ENCODE measurements around the gene TM4SF5.
A peak's percentile ranks its signal among the peaks of the same experiment; 100 is the strongest.

The TM4SF5 gene

GRCh38 chr17:4728124-4728523, 43.6 kb upstream of the TM4SF5 start:
- H4K12ac ChIP-seq (ENCODE audit: low read depth, low read length), result no peak overlapping the region
- no peak overlapping the region for H3K4me2 ChIP-seq (ENCODE audit: low read length)
- H3K79me1 ChIP-seq (ENCODE audit: low read length), result peaks cover 2% of the 10 kb centered on the region
- H2BK120ac ChIP-seq (ENCODE audit: insufficient read depth, low read length, poor library complexity), result no peak overlapping the region
- H4K91ac ChIP-seq (ENCODE audit: low read depth, low read length), result no peak overlapping the region
- no CpG with 5 or more reads among the region's 3 CpGs for WGBS (ENCODE audit: extremely low coverage, insufficient coverage, insufficient read length)
- DNase-seq, result no peak
- no peaks in the 10 kb centered on the region for H3K79me2 ChIP-seq (ENCODE audit: control insufficient read depth, insufficient read depth, low read length, poor library complexity)
- H3K4me1 ChIP-seq (ENCODE audit: control insufficient read depth in 1 of 2, insufficient read depth in 2 of 2, low read length in 2 of 2), result peaks cover 0 to 2% of the 10 kb centered on the region in 2 experiments
- H3K27ac ChIP-seq (ENCODE audit: low read depth, low read length), result no peak overlapping the region
- H3K4me3 ChIP-seq (ENCODE audit: low read depth, low read length), result no peak overlapping the region
- no peak overlapping the region for H4K8ac ChIP-seq (ENCODE audit: low read depth, low read length)
- no peaks in the 10 kb centered on the region for H3K27me3 ChIP-seq (ENCODE audit: insufficient read depth, low read length)
- H3K9me3 ChIP-seq (ENCODE audit: insufficient read depth, low read depth, low read length), result peaks cover 2% of the 10 kb centered on the region
- no peak overlapping the region for H3K9ac ChIP-seq (ENCODE audit: low read length)
- H3K36me3 ChIP-seq (ENCODE audit: control insufficient read depth in 1 of 2, insufficient read depth in 2 of 2, low read length in 2 of 2), result peaks cover 0 to 3% of the 10 kb centered on the region in 2 experiments
- no peak overlapping the region for H2AK5ac ChIP-seq (ENCODE audit: low read length)
- no peak overlapping the region for H3K14ac ChIP-seq (ENCODE audit: low read length)
- H2AFZ ChIP-seq (ENCODE audit: insufficient read depth, low read length, poor library complexity), result no peak overlapping the region
- no peak overlapping the region for H2BK12ac ChIP-seq (ENCODE audit: low read length)
- no peak overlapping the region for H3K23ac ChIP-seq (ENCODE audit: low read length)
- H3K18ac ChIP-seq (ENCODE audit: low read length), result no peak overlapping the region
- H3K4ac ChIP-seq (ENCODE audit: low read depth, low read length), result no peak overlapping the region
- no peak overlapping the region for H2BK5ac ChIP-seq (ENCODE audit: low read depth, low read length, poor library complexity)

- no peak overlapping the region for H2BK5ac ChIP-seq (ENCODE audit: low read depth, low read length, poor library complexity)
- no peak overlapping the region for H2BK12ac ChIP-seq (ENCODE audit: low read length)
- WGBS (ENCODE audit: extremely low coverage, insufficient coverage, insufficient read length), result no CpG with 5 or more reads among the region's 6 CpGs
- H3K4me3 ChIP-seq (ENCODE audit: low read depth, low read length), result no peak overlapping the region
- H3K9me3 ChIP-seq (ENCODE audit: insufficient read depth, low read depth, low read length), result peaks cover 2% of the 10 kb centered on the region
- no peak overlapping the region for H3K4ac ChIP-seq (ENCODE audit: low read depth, low read length)
- no peak overlapping the region for H3K4me2 ChIP-seq (ENCODE audit: low read length)
- H4K91ac ChIP-seq (ENCODE audit: low read depth, low read length), result no peak overlapping the region
- H2BK120ac ChIP-seq (ENCODE audit: insufficient read depth, low read length, poor library complexity), result no peak overlapping the region
- peaks cover 0 to 2% of the 10 kb centered on the region in 2 experiments for H3K4me1 ChIP-seq (ENCODE audit: control insufficient read depth in 1 of 2, insufficient read depth in 2 of 2, low read length in 2 of 2)
- no peak overlapping the region for H3K18ac ChIP-seq (ENCODE audit: low read length)
- H3K14ac ChIP-seq (ENCODE audit: low read length), result no peak overlapping the region
- H3K36me3 ChIP-seq (ENCODE audit: control insufficient read depth in 1 of 2, insufficient read depth in 2 of 2, low read length in 2 of 2), result peaks cover 0 to 3% of the 10 kb centered on the region in 2 experiments
- H4K12ac ChIP-seq (ENCODE audit: low read depth, low read length), result no peak overlapping the region
- H3K9ac ChIP-seq (ENCODE audit: low read length), result peak overlapping the region; percentile 23
- H3K79me1 ChIP-seq (ENCODE audit: low read length), result peaks cover 2% of the 10 kb centered on the region
- no peak overlapping the region for H2AFZ ChIP-seq (ENCODE audit: insufficient read depth, low read length, poor library complexity)
- H3K27me3 ChIP-seq (ENCODE audit: insufficient read depth, low read length), result peaks cover 1% of the 10 kb centered on the region
- no peaks in the 10 kb centered on the region for H3K79me2 ChIP-seq (ENCODE audit: control insufficient read depth, insufficient read depth, low read length, poor library complexity)
- no peak overlapping the region for H3K23ac ChIP-seq (ENCODE audit: low read length)
- DNase-seq, result peak in 1 of 2 donors; percentile 23
- no peak overlapping the region for H2AK5ac ChIP-seq (ENCODE audit: low read length)
- no peak overlapping the region for H4K8ac ChIP-seq (ENCODE audit: low read depth, low read length)
- H3K27ac ChIP-seq (ENCODE audit: low read depth, low read length), result no peak overlapping the region
Observed at GRCh38 chr17:4733073-4733531, 38.6 kb upstream of the TM4SF5 start.

GRCh38 chr17:4734857-4735475, 36.7 kb upstream of the TM4SF5 start:
- Histone ChIP-seq H4K8ac (ENCODE audit: low read depth, low read length) (no peak overlapping the region), H2BK120ac (ENCODE audit: insufficient read depth, low read length, poor library complexity) (no peak overlapping the region), H3K36me3 (ENCODE audit: control insufficient read depth in 1 of 2, insufficient read depth in 2 of 2, low read length in 2 of 2) (peaks cover 0 to 3% of the 10 kb centered on the region in 2 experiments), H3K4me1 (ENCODE audit: control insufficient read depth in 1 of 2, insufficient read depth in 2 of 2, low read length in 2 of 2) (peaks cover 14 to 18% of the 10 kb centered on the region in 2 experiments), H3K23ac (ENCODE audit: low read length) (no peak overlapping the region), H2BK5ac (ENCODE audit: low read depth, low read length, poor library complexity) (no peak overlapping the region), H3K18ac (ENCODE audit: low read length) (no peak overlapping the region), H3K27ac (ENCODE audit: low read depth, low read length) (no peak overlapping the region), H3K79me1 (ENCODE audit: low read length) (peaks cover 2% of the 10 kb centered on the region), H3K4me2 (ENCODE audit: low read length) (no peak overlapping the region), H2BK12ac (ENCODE audit: low read length) (no peak overlapping the region), H3K9ac (ENCODE audit: low read length) (no peak overlapping the region), H3K4ac (ENCODE audit: low read depth, low read length) (no peak overlapping the region), H4K12ac (ENCODE audit: low read depth, low read length) (no peak overlapping the region), H3K14ac (ENCODE audit: low read length) (no peak overlapping the region), H3K79me2 (ENCODE audit: control insufficient read depth, insufficient read depth, low read length, poor library complexity) (no peaks in the 10 kb centered on the region), H3K4me3 (ENCODE audit: low read depth, low read length) (no peak overlapping the region), H3K9me3 (ENCODE audit: insufficient read depth, low read depth, low read length) (peaks cover 9% of the 10 kb centered on the region), H3K27me3 (ENCODE audit: insufficient read depth, low read length) (peaks cover 20% of the 10 kb centered on the region), H2AFZ (ENCODE audit: insufficient read depth, low read length, poor library complexity) (no peak overlapping the region), H4K91ac (ENCODE audit: low read depth, low read length) (no peak overlapping the region), H2AK5ac (ENCODE audit: low read length) (no peak overlapping the region)
- DNase-seq, result no peak
- WGBS (ENCODE audit: extremely low coverage, insufficient coverage, insufficient read length), result no CpG with 5 or more reads among the region's 8 CpGs

- no peak overlapping the region for H3K14ac ChIP-seq (ENCODE audit: low read length)
- H3K4me3 ChIP-seq (ENCODE audit: low read depth, low read length), result no peak overlapping the region
- no peak overlapping the region for H2AK5ac ChIP-seq (ENCODE audit: low read length)
- H3K23ac ChIP-seq (ENCODE audit: low read length), result no peak overlapping the region
- peaks cover 14 to 16% of the 10 kb centered on the region in 2 experiments for H3K4me1 ChIP-seq (ENCODE audit: control insufficient read depth in 1 of 2, insufficient read depth in 2 of 2, low read length in 2 of 2)
- no peak overlapping the region for H4K12ac ChIP-seq (ENCODE audit: low read depth, low read length)
- no peak overlapping the region for H3K4me2 ChIP-seq (ENCODE audit: low read length)
- H2BK12ac ChIP-seq (ENCODE audit: low read length), result no peak overlapping the region
- H3K36me3 ChIP-seq (ENCODE audit: control insufficient read depth in 1 of 2, insufficient read depth in 2 of 2, low read length in 2 of 2), result peaks cover 0 to 3% of the 10 kb centered on the region in 2 experiments
- H2AFZ ChIP-seq (ENCODE audit: insufficient read depth, low read length, poor library complexity), result no peak overlapping the region
- peaks cover 2% of the 10 kb centered on the region for H3K79me1 ChIP-seq (ENCODE audit: low read length)
- H2BK120ac ChIP-seq (ENCODE audit: insufficient read depth, low read length, poor library complexity), result no peak overlapping the region
- no peak overlapping the region for H3K27ac ChIP-seq (ENCODE audit: low read depth, low read length)
- no peak overlapping the region for H3K4ac ChIP-seq (ENCODE audit: low read depth, low read length)
- H3K27me3 ChIP-seq (ENCODE audit: insufficient read depth, low read length), result peaks cover 31% of the 10 kb centered on the region
- no peak overlapping the region for H4K8ac ChIP-seq (ENCODE audit: low read depth, low read length)
- DNase-seq, result peak; percentile 33 to 35
- no peak overlapping the region for H4K91ac ChIP-seq (ENCODE audit: low read depth, low read length)
- H3K9me3 ChIP-seq (ENCODE audit: insufficient read depth, low read depth, low read length), result peaks cover 15% of the 10 kb centered on the region
- no peak overlapping the region for H3K18ac ChIP-seq (ENCODE audit: low read length)
- no peak overlapping the region for H2BK5ac ChIP-seq (ENCODE audit: low read depth, low read length, poor library complexity)
- H3K79me2 ChIP-seq (ENCODE audit: control insufficient read depth, insufficient read depth, low read length, poor library complexity), result no peaks in the 10 kb centered on the region
- no CpG with 5 or more reads among the region's 9 CpGs for WGBS (ENCODE audit: extremely low coverage, insufficient coverage, insufficient read length)
- H3K9ac ChIP-seq (ENCODE audit: low read length), result no peak overlapping the region
Observed at GRCh38 chr17:4735876-4736651, 35.6 kb upstream of the TM4SF5 start.

All from trophoblast cell (in vitro differentiated cells and primary cell).